Measurements from ENCODE around the gene SOX5.

Gene SOX5

GRCh38 chr12:23708185-23708837 is 241.2 kb downstream of the SOX5 start:
- DNase-seq (ENCODE audit: low read depth) = no peak
- TF ChIP-seq, protein P1, sequence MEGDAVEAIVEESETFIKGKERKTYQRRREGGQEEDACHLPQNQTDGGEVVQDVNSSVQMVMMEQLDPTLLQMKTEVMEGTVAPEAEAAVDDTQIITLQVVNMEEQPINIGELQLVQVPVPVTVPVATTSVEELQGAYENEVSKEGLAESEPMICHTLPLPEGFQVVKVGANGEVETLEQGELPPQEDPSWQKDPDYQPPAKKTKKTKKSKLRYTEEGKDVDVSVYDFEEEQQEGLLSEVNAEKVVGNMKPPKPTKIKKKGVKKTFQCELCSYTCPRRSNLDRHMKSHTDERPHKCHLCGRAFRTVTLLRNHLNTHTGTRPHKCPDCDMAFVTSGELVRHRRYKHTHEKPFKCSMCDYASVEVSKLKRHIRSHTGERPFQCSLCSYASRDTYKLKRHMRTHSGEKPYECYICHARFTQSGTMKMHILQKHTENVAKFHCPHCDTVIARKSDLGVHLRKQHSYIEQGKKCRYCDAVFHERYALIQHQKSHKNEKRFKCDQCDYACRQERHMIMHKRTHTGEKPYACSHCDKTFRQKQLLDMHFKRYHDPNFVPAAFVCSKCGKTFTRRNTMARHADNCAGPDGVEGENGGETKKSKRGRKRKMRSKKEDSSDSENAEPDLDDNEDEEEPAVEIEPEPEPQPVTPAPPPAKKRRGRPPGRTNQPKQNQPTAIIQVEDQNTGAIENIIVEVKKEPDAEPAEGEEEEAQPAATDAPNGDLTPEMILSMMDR (IDR thresholded peaks at IDR 0.05; ENCODE audit: low read length, missing control alignments) = no peak
- no peak overlapping the region for H3K4me3 ChIP-seq (replicated peaks; ENCODE audit: low read depth, low read length)

- TF ChIP-seq, protein P1 (IDR thresholded peaks at IDR 0.05; ENCODE audit: low read length, missing control alignments) = no peak
- no peak overlapping the region for H3K4me3 ChIP-seq (replicated peaks; ENCODE audit: low read depth, low read length)
- DNase-seq (ENCODE audit: low read depth) = no peak
These were observed 242.2 kb downstream of the SOX5 start for GRCh38 chr12:23707270-23707669.

GRCh38 chr12:23704992-23705943 is 244.2 kb downstream of the SOX5 start:
- TF ChIP-seq, protein P1 (IDR thresholded peaks at IDR 0.05; ENCODE audit: low read length, missing control alignments) = no peak
- no peak for DNase-seq (ENCODE audit: low read depth)
- H3K4me3 ChIP-seq (replicated peaks; ENCODE audit: low read depth, low read length) = no peak overlapping the region

GRCh38 chr12:23703051-23703450 is 246.4 kb downstream of the SOX5 start:
- H3K4me3 ChIP-seq (replicated peaks; ENCODE audit: low read depth, low read length) = no peak overlapping the region

DNA sequence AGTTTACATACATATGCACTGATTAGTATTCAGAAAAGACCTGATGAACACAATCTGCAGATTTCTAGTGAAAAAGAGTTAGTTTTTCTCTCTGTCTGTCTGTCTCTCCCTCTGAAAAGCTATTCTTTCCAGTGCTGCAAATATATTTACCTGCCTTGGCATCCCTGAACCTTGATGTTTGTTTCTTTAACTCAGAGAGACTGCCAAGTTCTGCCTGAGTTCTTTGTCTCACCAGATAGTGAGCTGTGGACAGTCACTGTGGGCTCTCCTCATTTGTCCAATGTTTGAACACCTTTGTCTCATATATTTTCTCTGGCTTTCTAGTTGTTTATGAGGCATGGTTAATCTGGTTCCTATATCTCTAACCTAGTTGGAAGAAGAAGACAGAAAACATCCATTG is 250.4 kb downstream of the SOX5 start:
- no peak overlapping the region for H3K4me3 ChIP-seq (replicated peaks; ENCODE audit: low read depth, low read length)
- TF ChIP-seq, protein P1 (IDR thresholded peaks at IDR 0.05; ENCODE audit: low read length, missing control alignments) = no peak
- no peak for DNase-seq (ENCODE audit: low read depth)

More at GRCh38 chr12:23703051-23703450, 246.4 kb downstream of the SOX5 start:
- DNase-seq (ENCODE audit: low read depth) = no peak
- TF ChIP-seq, protein P1 (IDR thresholded peaks at IDR 0.05; ENCODE audit: low read length, missing control alignments) = no peak

DNA sequence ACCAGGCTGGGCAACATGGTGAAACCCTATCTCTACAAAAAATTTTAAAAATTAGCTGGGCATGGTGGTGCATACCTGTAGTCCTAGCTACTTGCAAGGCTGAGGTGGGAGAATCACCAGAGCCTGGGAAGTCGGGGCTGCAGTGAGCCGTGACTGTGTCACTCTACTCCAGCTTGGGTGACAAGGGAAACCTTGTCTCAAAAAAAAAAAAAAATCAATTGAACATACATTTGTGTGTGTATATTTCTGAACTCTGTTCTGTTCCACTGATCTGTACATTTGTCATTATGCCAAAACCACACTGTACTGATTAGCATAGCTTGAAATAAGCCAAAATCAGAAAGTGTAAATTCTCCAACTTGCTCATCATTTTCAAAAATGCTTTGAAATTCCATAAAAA is 254.6 kb downstream of the SOX5 start:
- TF ChIP-seq, protein P1 (IDR thresholded peaks at IDR 0.05; ENCODE audit: low read length, missing control alignments) = no peak
- no peak overlapping the region for H3K4me3 ChIP-seq (replicated peaks; ENCODE audit: low read depth, low read length)
- DNase-seq (ENCODE audit: low read depth) = no peak
